ENCODE measurements around the gene PHACTR4. TPM values are rescaled to one million over a fixed set of nuclear protein-coding genes. Genes with fewer than 3 reads are reported as not detected.

PHACTR4 gene
- total and polyA plus RNA-seq, 10 of the 15 experiments (the other 5 are each of a cell fraction or from before 2014, with no cell fraction given) = 8.9 to 34.2 (median 12.5) TPM

DNA sequence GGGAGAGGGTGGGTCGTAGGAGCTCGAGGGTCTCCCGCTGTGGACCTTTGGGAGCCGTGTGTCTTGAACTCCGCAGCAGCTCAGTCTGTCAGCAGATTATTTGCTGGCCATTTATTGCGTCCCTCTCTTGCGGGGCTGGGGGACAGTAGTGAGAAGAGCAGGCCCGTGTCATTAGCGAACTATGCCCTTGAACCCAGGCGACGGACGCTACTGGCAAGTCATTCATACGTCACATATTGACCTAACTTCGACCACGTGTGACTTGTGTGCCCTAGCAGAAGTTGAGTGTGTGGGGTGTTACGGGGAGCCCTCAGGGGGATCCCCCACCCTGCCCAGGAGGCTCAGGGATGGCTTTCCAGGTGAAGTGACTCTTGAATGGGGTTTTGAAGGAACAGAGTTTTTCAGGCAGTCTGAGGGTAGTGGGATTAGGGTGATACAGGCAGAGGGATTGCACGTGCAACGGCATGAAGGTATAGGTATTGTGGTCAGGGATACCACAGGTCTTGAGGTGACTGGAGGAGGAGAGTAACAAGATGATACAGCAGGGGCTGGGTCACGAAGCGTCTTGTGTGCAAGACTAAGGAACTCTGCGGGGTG, 149.3 kb downstream of the PHACTR4 start (continued):
- TF ChIP-seq MEF2B (IDR thresholded peaks at IDR 0.05; ENCODE audit: partially characterized antibody, poor library complexity, severe bottlenecking) = peak; percentile 31
- TF ChIP-seq ZNF384 (IDR thresholded peaks at IDR 0.05; ENCODE audit: borderline replicate concordance, low read depth, low read length) = no peak
- 0 out of 2 replicates have a peak, but pooled peaks have one; percentile 27 for TF ChIP-seq JUNB (IDR thresholded peaks at IDR 0.05)
- peak; percentile 67; the same call in 1 of the 2 replicates for TF ChIP-seq CREM (IDR thresholded peaks at IDR 0.05; ENCODE audit: low read depth)
- TF ChIP-seq HDGF (IDR thresholded peaks at IDR 0.05) = 0 out of 2 replicates have a peak, but pooled peaks have one; percentile 62
- TF ChIP-seq NR2F1 (conservative IDR thresholded peaks at IDR 0.05) = peak; percentile 37
- TF ChIP-seq, protein P1, sequence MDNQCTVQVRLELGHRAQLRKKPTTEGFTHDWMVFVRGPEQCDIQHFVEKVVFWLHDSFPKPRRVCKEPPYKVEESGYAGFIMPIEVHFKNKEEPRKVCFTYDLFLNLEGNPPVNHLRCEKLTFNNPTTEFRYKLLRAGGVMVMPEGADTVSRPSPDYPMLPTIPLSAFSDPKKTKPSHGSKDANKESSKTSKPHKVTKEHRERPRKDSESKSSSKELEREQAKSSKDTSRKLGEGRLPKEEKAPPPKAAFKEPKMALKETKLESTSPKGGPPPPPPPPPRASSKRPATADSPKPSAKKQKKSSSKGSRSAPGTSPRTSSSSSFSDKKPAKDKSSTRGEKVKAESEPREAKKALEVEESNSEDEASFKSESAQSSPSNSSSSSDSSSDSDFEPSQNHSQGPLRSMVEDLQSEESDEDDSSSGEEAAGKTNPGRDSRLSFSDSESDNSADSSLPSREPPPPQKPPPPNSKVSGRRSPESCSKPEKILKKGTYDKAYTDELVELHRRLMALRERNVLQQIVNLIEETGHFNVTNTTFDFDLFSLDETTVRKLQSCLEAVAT (IDR thresholded peaks at IDR 0.05) = peak; percentile 85
- peak; percentile 50; the same call in 1 of the 2 replicates for TF ChIP-seq CBFB (IDR thresholded peaks at IDR 0.05; ENCODE audit: low read depth)
- TF ChIP-seq IKZF2 (IDR thresholded peaks at IDR 0.05) = peak; percentile 66 to 68
- TF ChIP-seq, protein P2, sequence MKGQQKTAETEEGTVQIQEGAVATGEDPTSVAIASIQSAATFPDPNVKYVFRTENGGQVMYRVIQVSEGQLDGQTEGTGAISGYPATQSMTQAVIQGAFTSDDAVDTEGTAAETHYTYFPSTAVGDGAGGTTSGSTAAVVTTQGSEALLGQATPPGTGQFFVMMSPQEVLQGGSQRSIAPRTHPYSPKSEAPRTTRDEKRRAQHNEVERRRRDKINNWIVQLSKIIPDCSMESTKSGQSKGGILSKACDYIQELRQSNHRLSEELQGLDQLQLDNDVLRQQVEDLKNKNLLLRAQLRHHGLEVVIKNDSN (IDR thresholded peaks at IDR 0.05; ENCODE audit: borderline replicate concordance, extremely low read length, insufficient read depth, low read depth, low read length) = peak; percentile 17
- TF ChIP-seq MTA3 (IDR thresholded peaks at IDR 0.05; ENCODE audit: borderline replicate concordance, low read length) = no peak
- no peak for TF ChIP-seq TARDBP (IDR thresholded peaks at IDR 0.05; ENCODE audit: borderline replicate concordance)
- TF ChIP-seq BMI1 (IDR thresholded peaks at IDR 0.05; ENCODE audit: borderline replicate concordance) = no peak
- TF ChIP-seq, protein P3, sequence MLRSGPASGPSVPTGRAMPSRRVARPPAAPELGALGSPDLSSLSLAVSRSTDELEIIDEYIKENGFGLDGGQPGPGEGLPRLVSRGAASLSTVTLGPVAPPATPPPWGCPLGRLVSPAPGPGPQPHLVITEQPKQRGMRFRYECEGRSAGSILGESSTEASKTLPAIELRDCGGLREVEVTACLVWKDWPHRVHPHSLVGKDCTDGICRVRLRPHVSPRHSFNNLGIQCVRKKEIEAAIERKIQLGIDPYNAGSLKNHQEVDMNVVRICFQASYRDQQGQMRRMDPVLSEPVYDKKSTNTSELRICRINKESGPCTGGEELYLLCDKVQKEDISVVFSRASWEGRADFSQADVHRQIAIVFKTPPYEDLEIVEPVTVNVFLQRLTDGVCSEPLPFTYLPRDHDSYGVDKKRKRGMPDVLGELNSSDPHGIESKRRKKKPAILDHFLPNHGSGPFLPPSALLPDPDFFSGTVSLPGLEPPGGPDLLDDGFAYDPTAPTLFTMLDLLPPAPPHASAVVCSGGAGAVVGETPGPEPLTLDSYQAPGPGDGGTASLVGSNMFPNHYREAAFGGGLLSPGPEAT (IDR thresholded peaks at IDR 0.05; ENCODE audit: low read depth) = peak; percentile 56; the same call in 1 of the 2 replicates
- peak; percentile 46; the same call in 1 of the 2 replicates for TF ChIP-seq FOXK2 (IDR thresholded peaks at IDR 0.05)
- TF ChIP-seq CBX5 (IDR thresholded peaks at IDR 0.05; ENCODE audit: low read depth) = no peak
- TF ChIP-seq, protein P4, sequence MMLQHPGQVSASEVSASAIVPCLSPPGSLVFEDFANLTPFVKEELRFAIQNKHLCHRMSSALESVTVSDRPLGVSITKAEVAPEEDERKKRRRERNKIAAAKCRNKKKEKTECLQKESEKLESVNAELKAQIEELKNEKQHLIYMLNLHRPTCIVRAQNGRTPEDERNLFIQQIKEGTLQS (IDR thresholded peaks at IDR 0.05; ENCODE audit: borderline replicate concordance, extremely low read depth, low read depth, low read length) = no peak
- TF ChIP-seq, protein P5, sequence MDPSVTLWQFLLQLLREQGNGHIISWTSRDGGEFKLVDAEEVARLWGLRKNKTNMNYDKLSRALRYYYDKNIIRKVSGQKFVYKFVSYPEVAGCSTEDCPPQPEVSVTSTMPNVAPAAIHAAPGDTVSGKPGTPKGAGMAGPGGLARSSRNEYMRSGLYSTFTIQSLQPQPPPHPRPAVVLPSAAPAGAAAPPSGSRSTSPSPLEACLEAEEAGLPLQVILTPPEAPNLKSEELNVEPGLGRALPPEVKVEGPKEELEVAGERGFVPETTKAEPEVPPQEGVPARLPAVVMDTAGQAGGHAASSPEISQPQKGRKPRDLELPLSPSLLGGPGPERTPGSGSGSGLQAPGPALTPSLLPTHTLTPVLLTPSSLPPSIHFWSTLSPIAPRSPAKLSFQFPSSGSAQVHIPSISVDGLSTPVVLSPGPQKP (IDR thresholded peaks at IDR 0.05; ENCODE audit: low read depth, low read length) = no peak
- no peak for TF ChIP-seq LARP7 (IDR thresholded peaks at IDR 0.05)
- TF ChIP-seq CREB1 (IDR thresholded peaks at IDR 0.05; ENCODE audit: low read depth) = peak; percentile 79
- no peak for TF ChIP-seq NFIC (IDR thresholded peaks at IDR 0.05; ENCODE audit: low read depth, low read length)
- TF ChIP-seq NBN (IDR thresholded peaks at IDR 0.05) = peak; percentile 91
- no peak for TF ChIP-seq POLR2AphosphoS5 (IDR thresholded peaks at IDR 0.05; ENCODE audit: low read length)
- TF ChIP-seq PAX5 (IDR thresholded peaks at IDR 0.05; ENCODE audit: borderline replicate concordance, low read depth, low read length) = no peak
- no peak for TF ChIP-seq GABPA (IDR thresholded peaks at IDR 0.05; ENCODE audit: low read depth)
- 0 out of 2 replicates have a peak, but pooled peaks have one; percentile 3 for TF ChIP-seq NR2C1 (IDR thresholded peaks at IDR 0.05)
- peak; percentile 95 to 97 for TF ChIP-seq BHLHE40 (IDR thresholded peaks at IDR 0.05; ENCODE audit: borderline replicate concordance in 1 of 2, low read depth in 2 of 2, low read length in 1 of 2)
- TF ChIP-seq SIN3A (IDR thresholded peaks at IDR 0.05; ENCODE audit: low read depth, low read length) = peak; percentile 16; the same call in 1 of the 2 replicates
